HEK293T (cell line): ENCODE results near the gene IRX2.

ENCODE experiments used
- CTCF ChIA-PET: fragments of 350-600 bp; formaldehyde crosslinking; extraction: SDS; loops from one replicate; lab custom pipeline; 2021; ENCODE audit warnings: antibody characterized with exemption, inconsistent platforms; lab: Yijun Ruan, JAX
- POLR2A ChIA-PET: fragments of 350-600 bp; formaldehyde crosslinking; extraction: SDS; loops from one replicate; lab custom pipeline; 2020; ENCODE audit warnings: antibody characterized with exemption, inconsistent platforms; lab: Yijun Ruan, JAX
- DNase-seq: peaks from one replicate; pipeline ENCODE4 v3.0.0; 2012; ENCODE audit warnings: mixed read lengths; ENCODE audit errors: extremely low spot score
- ARNT ChIP-seq: fragments of 450-650 bp; IDR thresholded peaks from 2 replicates; pipeline ENCODE4 v1.6.1; 2017; ENCODE audit warnings: mild to moderate bottlenecking
- BHLHE40 ChIP-seq: fragments of 450-650 bp; IDR thresholded peaks from 2 replicates; pipeline ENCODE4 v1.6.1; 2016; ENCODE audit warnings: mild to moderate bottlenecking, moderate library complexity, borderline replicate concordance
- CTBP1 ChIP-seq: fragments of 450-650 bp; IDR thresholded peaks from 2 replicates; pipeline ENCODE4 v1.6.1; 2016; ENCODE audit warnings: borderline replicate concordance
- ELF4 ChIP-seq: fragments of 450-650 bp; IDR thresholded peaks from 2 replicates; pipeline ENCODE4 v1.6.1; 2017; ENCODE audit warnings: antibody characterized with exemption
- FOXA1 ChIP-seq: fragments of 450-650 bp; IDR thresholded peaks from 2 replicates; pipeline ENCODE4 v1.6.1; 2016; ENCODE audit warnings: mild to moderate bottlenecking
- FOXK2 ChIP-seq: fragments of 450-650 bp; IDR thresholded peaks from 2 replicates; pipeline ENCODE4 v1.6.1; 2016; ENCODE audit warnings: mild to moderate bottlenecking
- FOXM1 ChIP-seq: fragments of 450-650 bp; IDR thresholded peaks from 2 replicates; pipeline ENCODE4 v1.6.1; 2017; ENCODE audit warnings: mild to moderate bottlenecking, borderline replicate concordance
- HDGF ChIP-seq: fragments of 450-650 bp; IDR thresholded peaks from 2 replicates; pipeline ENCODE4 v1.6.1; 2017; ENCODE audit warnings: antibody characterized with exemption, borderline replicate concordance
- L3MBTL2 ChIP-seq: fragments of 450-650 bp; conservative IDR thresholded peaks from 2 replicates; pipeline ENCODE4 v1.6.1; 2016; ENCODE audit warnings: mild to moderate bottlenecking
- LEF1 ChIP-seq: fragments of 450-650 bp; IDR thresholded peaks from 2 replicates; pipeline ENCODE4 v1.6.1; 2017; ENCODE audit warnings: mild to moderate bottlenecking, borderline replicate concordance
- NFRKB ChIP-seq: fragments of 450-650 bp; IDR thresholded peaks from 2 replicates; pipeline ENCODE4 v1.6.1; 2016; ENCODE audit warnings: mild to moderate bottlenecking, moderate library complexity
- SP1 ChIP-seq: fragments of 450-650 bp; IDR thresholded peaks from 2 replicates; pipeline ENCODE4 v1.6.1; 2017
- SUZ12 ChIP-seq: fragments of 450-650 bp; IDR thresholded peaks from 2 replicates; pipeline ENCODE4 v1.6.1; 2016; ENCODE audit warnings: mild to moderate bottlenecking
- TARDBP ChIP-seq: fragments of 450-650 bp; IDR thresholded peaks from 2 replicates; pipeline ENCODE4 v1.6.1; 2016
- ZNF384 ChIP-seq: fragments of 450-650 bp; IDR thresholded peaks from 2 replicates; pipeline ENCODE4 v1.6.1; 2016
- TF ChIP-seq, protein P1 (sequence below): fragments of 450-650 bp; IDR thresholded peaks from 2 replicates; pipeline ENCODE4 v1.6.1; 2016

IRX2 gene

GRCh38 chr5:2739360-2740050, 12.0 kb downstream of the IRX2 start:
- no peak for TF ChIP-seq FOXA1
- TF ChIP-seq FOXM1 = no peak
- no peak for TF ChIP-seq L3MBTL2
- no peak for TF ChIP-seq ARNT
- TF ChIP-seq TARDBP = no peak
- TF ChIP-seq CTBP1 = no peak
- no peak for TF ChIP-seq BHLHE40
- no peak for TF ChIP-seq ZNF384
- ChIA-PET CTCF (no interaction called here), POLR2A (no interaction called here)
- DNase-seq = no peak

DNA sequence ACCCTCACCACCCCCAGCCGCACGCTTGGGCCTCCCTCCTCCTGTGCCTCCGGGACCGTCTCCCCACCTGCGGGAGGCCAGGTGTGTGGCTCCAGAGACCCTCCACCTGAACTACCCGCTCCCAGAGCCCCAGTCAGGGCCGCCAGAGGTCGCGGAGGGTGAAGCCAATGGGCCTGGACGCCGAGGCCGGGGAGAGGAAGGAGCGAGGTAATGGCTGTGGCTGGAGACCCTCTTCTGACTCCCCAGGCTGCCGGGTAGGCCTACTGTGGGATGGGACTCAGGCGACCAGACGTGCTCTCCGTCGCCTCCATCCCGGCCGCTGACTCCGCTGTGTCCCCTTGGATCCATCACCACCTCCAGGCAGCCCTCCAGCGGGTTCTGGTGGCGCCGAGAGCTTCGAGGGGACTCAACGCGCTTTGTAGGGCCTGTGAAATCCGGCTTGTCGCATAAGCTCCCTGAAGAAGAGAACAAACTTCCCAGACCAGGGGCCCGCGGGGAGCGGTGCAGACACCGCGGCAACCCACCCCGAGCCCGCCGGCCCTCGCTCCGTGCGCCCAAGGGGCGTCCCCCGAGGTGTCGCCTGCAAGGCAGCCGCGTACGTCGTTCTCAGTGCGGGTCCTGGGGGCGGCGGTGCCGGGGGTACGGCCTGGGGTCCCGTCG, 12.6 kb downstream of the IRX2 start:
- CTCF ChIA-PET = no interaction called here
- no peak for TF ChIP-seq SUZ12
- no peak for TF ChIP-seq TARDBP
- no peak for TF ChIP-seq FOXA1
- TF ChIP-seq ZNF384 = no peak
- TF ChIP-seq NFRKB = no peak
- no peak for TF ChIP-seq SP1
- no peak for TF ChIP-seq FOXM1
- TF ChIP-seq, protein P1, sequence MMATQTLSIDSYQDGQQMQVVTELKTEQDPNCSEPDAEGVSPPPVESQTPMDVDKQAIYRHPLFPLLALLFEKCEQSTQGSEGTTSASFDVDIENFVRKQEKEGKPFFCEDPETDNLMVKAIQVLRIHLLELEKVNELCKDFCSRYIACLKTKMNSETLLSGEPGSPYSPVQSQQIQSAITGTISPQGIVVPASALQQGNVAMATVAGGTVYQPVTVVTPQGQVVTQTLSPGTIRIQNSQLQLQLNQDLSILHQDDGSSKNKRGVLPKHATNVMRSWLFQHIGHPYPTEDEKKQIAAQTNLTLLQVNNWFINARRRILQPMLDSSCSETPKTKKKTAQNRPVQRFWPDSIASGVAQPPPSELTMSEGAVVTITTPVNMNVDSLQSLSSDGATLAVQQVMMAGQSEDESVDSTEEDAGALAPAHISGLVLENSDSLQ = no peak
- POLR2A ChIA-PET = no interaction called here
- DNase-seq = no peak

DNA sequence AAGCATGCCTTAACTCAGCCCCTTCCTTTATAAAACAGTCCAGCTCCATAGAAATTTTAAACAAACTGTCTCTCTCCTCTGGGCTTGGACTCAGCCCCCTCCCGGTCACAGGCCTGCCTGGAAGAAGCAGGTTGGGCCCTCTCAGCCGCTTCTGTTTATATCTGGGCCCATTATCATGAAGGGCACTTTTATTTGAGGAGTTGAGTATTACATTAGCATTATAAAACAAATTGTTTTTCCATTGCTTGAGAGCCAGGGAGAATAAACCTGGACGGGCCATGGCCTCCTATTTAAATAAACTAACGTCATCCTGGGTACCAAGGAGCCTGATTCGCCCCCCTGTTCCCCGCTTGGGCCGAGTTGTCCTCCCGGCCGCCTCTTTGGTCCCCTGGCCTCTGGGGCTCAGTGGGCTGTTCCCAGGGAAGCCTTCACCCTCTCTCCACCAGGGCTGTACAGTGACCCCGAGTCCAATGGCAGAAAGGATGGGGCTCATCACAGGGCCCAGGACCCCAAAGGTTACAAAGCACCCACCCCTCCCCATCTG, 13.2 kb downstream of the IRX2 start:
- no peak for TF ChIP-seq CTBP1
- TF ChIP-seq ARNT = no peak
- no peak for TF ChIP-seq FOXA1
- TF ChIP-seq HDGF = no peak
- no peak for TF ChIP-seq FOXM1
- no peak for TF ChIP-seq LEF1
- no peak for TF ChIP-seq L3MBTL2
- TF ChIP-seq SP1 = no peak
- no peak for DNase-seq
- CTCF ChIA-PET = no interaction called here
- POLR2A ChIA-PET = no interaction called here

DNA sequence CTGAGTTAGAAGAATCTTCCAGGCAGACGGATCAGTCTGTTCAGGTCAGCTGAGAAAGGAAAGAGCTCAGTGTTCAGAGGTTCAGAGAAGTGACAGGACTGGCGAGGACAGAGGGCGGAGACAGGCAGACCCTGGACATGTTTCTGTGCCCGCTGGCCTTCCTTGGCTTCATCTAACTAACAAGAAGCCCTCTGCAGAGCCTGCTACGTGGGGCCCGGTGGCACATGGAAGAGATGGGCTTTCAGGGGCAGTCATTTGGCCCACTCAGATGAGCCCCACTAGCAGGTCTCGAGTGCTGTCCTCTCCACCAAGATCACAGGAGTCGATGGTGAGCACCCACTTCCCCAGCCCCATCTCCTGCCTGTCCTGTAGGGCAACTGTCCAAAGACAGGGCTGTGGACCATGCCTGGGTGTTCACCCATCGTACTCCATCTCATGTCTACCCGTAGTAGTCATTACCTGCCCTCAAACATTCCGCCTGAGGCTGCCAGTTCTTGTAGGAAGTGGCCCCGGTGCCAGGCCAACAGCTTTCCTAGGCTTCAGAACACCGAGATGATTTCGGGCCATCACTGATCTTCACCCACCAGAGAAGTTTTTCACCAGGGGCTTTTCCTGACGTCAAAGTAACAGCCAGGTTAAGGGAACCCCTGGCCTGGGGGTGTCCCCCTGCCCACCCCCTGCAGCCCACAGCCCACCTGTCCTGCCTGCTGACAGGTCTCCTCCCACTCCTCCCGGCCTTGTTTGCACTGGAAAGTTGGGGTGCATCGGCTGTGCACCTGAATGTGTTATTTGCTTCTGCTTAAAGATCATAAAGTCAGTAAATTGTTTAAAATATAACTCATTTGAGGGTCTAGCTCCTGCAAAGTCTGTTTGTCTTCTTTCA, 14.0 kb downstream of the IRX2 start:
- TF ChIP-seq SUZ12 (no peak), ELF4 (no peak), SP1 (no peak), BHLHE40 (no peak), LEF1 (no peak), FOXA1 (no peak), ZNF384 (no peak), FOXK2 (no peak), HDGF (no peak), ARNT (no peak), FOXM1 (no peak), TARDBP (no peak), L3MBTL2 (no peak), CTBP1 (no peak), NFRKB (no peak)
- TF ChIP-seq, protein P1 = no peak
- POLR2A ChIA-PET = no interaction called here
- CTCF ChIA-PET = no interaction called here

DNA sequence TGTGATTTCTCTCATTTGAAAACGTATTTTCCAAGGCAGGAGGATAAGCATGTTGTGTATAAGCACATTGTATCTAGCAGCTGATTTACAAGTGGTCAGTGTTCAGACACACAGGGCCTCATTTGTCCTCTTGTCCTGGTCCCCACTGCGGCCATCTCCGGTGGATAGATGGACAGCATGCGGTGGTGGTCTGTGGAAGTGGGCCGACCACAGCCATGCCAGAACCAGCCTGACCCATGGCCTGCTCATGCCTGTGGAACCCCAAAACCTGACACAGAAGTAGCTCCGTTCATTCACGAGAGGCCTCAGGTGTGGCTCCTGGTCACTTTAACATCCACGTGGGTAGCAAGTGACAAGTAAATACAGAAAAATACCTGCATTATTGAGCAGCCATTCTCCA, 14.6 kb downstream of the IRX2 start:
- TF ChIP-seq FOXM1 (no peak), L3MBTL2 (no peak), ARNT (no peak), ZNF384 (no peak), SUZ12 (no peak), TARDBP (no peak), SP1 (no peak), NFRKB (no peak), LEF1 (no peak), ELF4 (no peak), FOXA1 (no peak), BHLHE40 (no peak), FOXK2 (no peak), HDGF (no peak), CTBP1 (no peak)
- TF ChIP-seq, protein P1 = no peak

More for the DNA sequence above, 14.0 kb downstream of the IRX2 start:
- DNase-seq = no peak

More for the DNA sequence above, 14.6 kb downstream of the IRX2 start:
- no peak for DNase-seq
- CTCF ChIA-PET = no interaction called here
- POLR2A ChIA-PET = no interaction called here
